Ishikawa (cell line): ENCODE results near the gene RPL22.

ENCODE experiments used
- CEBPB ChIP-seq: IDR thresholded peaks from 2 replicates; pipeline ENCODE4 v1.6.1; 2012
- CREB1 ChIP-seq: IDR thresholded peaks from 2 replicates; pipeline ENCODE4 v1.6.1; 2012; ENCODE audit warnings: low read depth
- EGR1 ChIP-seq: IDR thresholded peaks from 2 replicates; pipeline ENCODE4 v1.6.1; 2012
- EP300 ChIP-seq: IDR thresholded peaks from 2 replicates; pipeline ENCODE4 v1.6.1; 2012; ENCODE audit warnings: borderline replicate concordance
- FOXM1 ChIP-seq: IDR thresholded peaks from 2 replicates; pipeline ENCODE4 v1.6.1; 2012; ENCODE audit warnings: low read depth, borderline replicate concordance
- MAX ChIP-seq: IDR thresholded peaks from 2 replicates; pipeline ENCODE4 v1.6.1; 2012
- NFIC ChIP-seq: IDR thresholded peaks from 2 replicates; pipeline ENCODE4 v1.6.1; 2012
- RAD21 ChIP-seq: IDR thresholded peaks from 2 replicates; pipeline ENCODE4 v1.6.1; 2012; ENCODE audit warnings: low read depth
- TAF1 ChIP-seq: IDR thresholded peaks from 2 replicates; pipeline ENCODE4 v1.6.1; 2012; ENCODE audit warnings: low read depth, mild to moderate bottlenecking
- TCF12 ChIP-seq: IDR thresholded peaks from 2 replicates; pipeline ENCODE4 v1.6.1; 2012; ENCODE audit warnings: low read depth
- TEAD4 ChIP-seq: IDR thresholded peaks from 2 replicates; pipeline ENCODE4 v1.6.1; 2012
- USF1 ChIP-seq: IDR thresholded peaks from 2 replicates; pipeline ENCODE4 v1.6.1; 2012
- YY1 ChIP-seq: IDR thresholded peaks from 2 replicates; pipeline ENCODE4 v1.6.1; 2012; ENCODE audit warnings: low read depth
- ZBTB7A ChIP-seq: IDR thresholded peaks from 2 replicates; pipeline ENCODE4 v1.6.1; 2012; ENCODE audit warnings: low read depth
- TF ChIP-seq, protein P1 (sequence below): IDR thresholded peaks from 2 replicates; pipeline ENCODE4 v1.6.1; 2012; ENCODE audit warnings: low read depth, mild to moderate bottlenecking

RPL22 gene

DNA sequence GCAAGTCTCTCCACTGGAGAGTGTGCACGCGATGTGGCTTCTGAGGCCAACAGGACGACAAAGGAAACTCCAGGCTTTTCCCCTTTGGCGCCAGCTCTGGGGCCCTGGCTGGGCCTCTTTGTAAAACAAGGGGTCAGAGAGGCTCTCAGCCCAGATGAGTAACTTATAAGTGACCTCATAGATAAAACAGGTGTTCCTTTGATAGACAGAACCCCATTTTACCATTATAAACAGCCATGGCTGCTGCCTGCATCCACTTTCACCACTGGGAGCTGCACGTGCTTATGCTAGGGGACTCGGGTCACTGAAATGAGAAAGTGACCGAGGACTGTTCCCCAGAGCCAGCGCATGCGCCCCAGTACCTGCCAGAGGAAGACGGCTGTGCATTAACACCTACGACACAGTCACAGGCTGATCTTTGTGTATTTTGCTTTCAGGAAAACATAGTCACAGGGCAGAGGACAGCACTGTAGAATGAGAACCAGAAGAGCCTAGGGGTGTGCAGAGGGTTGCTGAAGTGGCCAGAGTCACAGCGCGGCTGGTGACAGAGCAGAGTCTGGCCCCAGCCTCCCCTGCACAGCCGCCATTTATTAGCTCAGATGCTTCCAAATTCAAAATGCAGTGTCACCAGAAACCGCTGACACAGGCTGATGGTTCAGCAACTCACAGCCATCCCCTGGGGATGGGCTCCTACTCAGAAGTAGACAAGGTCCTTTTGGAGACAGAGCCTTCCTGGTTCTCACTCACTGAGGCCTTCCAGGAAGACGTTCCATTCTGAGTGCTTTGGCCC lies 19.2 kb upstream of the RPL22 start:
- no peak for TF ChIP-seq YY1

DNA sequence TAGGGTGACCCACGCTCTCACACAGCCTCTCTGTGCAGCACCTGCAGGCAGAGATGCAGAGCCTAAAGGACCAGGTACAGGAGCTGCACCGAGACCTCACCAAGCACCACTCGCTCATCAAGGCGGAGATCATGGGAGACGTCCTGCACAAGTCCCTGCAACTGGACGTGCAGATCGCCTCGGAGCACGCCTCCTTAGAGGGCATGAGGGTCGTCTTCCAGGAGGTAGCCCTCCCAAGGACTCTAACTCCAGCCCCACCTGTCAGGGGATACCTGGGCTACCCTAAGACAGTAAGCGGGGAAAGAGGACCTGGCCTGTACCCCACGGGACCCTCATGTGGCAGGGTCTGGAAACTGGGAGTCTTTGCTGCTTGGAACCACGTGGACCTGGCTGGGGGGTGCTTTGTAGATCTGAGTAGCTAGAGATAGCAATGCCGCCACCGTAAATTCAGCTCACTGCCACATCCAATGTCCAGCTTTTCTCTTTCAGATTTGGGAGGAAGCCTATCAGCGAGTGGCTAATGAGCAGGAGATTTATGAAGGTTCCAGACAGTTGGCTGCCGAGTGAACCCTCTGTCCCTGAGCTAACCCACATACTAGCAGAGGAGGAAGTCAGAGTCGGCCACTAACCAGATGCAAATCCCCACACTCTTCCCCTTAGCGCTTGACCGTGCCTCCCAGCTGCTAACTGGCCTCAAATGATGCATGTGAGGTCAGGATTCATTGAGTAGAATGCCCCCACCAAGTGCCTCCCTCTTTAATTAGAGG lies 13.0 kb upstream of the RPL22 start:
- TF ChIP-seq YY1 (no peak), USF1 (no peak)

- TF ChIP-seq, protein P1, sequence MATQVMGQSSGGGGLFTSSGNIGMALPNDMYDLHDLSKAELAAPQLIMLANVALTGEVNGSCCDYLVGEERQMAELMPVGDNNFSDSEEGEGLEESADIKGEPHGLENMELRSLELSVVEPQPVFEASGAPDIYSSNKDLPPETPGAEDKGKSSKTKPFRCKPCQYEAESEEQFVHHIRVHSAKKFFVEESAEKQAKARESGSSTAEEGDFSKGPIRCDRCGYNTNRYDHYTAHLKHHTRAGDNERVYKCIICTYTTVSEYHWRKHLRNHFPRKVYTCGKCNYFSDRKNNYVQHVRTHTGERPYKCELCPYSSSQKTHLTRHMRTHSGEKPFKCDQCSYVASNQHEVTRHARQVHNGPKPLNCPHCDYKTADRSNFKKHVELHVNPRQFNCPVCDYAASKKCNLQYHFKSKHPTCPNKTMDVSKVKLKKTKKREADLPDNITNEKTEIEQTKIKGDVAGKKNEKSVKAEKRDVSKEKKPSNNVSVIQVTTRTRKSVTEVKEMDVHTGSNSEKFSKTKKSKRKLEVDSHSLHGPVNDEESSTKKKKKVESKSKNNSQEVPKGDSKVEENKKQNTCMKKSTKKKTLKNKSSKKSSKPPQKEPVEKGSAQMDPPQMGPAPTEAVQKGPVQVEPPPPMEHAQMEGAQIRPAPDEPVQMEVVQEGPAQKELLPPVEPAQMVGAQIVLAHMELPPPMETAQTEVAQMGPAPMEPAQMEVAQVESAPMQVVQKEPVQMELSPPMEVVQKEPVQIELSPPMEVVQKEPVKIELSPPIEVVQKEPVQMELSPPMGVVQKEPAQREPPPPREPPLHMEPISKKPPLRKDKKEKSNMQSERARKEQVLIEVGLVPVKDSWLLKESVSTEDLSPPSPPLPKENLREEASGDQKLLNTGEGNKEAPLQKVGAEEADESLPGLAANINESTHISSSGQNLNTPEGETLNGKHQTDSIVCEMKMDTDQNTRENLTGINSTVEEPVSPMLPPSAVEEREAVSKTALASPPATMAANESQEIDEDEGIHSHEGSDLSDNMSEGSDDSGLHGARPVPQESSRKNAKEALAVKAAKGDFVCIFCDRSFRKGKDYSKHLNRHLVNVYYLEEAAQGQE = no peak
- TF ChIP-seq CREB1 (no peak), TCF12 (no peak), EP300 (no peak), MAX (no peak), YY1 (no peak), ZBTB7A (no peak), FOXM1 (no peak), EGR1 (no peak), CEBPB (no peak), TAF1 (no peak), TEAD4 (no peak), NFIC (no peak)
Measured at GRCh38 chr1:6211731-6212130, 12.3 kb upstream of the RPL22 start.

DNA sequence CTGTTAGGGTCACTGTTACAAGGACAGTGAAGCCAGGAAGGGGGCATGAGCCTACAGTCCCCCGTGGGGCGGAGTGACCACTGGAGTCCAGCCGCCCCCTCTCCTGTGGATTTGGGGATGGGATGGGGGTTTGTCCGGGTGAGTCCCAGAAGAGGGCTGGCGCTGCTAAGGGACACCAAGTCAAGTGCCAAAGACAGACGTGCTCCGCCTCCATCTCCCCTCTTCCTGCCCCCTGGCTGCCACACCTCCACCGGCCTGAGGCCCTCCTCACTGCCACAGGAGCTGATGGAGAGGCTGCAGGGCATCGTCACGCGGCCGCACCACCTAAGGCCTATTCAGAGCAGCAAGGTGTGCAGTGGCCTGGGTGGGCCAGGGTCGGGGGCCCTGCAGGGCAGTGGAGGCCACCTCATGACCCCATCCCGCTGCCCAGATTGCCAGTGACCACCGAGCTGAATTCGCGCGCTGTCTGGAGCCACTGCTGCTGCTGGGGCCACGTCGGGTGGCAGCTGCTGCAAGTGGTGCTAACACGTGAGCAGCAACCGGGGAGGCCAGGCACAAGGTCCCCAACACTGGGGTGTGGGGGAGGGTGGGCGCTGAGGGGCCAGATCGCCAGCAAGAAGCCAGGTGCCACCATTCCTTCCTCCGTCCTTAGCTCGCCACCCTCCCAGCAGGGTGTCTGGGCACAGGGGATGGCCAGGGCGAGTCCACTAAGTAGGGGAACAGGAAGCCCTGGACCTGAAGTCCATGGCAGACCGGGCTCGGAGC lies 11.4 kb upstream of the RPL22 start:
- TF ChIP-seq TCF12 = no peak
- TF ChIP-seq CREB1 = no peak
- no peak for TF ChIP-seq TAF1
- no peak for TF ChIP-seq YY1

DNA sequence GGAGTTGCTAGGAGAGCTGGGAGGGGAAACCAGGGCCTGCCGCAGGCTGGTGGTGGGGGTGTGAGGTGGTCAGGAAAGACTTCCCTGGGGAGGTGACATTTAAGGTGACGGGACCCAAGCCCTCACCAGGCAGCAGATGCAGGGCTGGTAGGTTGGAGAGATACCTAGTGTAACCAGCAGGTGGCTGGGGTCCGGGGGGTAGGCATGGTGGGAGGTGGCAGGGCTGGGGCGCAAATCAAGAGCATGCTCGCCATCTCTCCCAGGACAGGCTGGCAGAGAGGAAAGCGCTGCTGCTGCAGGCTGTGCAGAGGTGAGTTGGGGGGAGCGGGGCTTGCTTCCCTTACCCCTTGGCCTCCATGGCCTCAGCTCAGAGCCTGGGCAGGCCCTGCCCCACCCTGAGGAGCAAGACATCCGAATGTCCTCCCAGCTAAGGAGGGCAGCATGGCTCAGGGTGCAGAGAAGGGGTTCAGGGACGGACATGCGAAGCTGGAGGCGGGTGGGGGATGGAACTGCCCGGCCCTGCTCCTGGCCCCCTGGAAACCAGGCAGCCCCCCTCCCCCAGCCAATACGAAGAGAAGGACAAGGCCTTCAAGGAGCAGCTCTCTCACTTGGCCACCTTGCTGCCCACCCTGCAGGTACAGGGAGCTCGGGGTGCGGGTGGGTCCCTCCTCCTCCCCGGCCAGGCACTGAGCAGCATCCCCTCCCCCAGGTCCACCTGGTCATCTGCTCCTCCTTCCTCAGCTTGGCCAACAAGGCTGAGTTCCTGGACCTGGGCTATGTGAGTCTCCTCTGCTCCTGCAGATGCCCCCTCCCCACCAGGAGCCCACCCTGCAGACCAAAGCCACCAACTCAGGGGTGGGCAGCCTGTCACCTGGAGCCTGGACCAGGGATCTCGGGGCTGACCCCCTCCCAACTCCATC lies 10.5 kb upstream of the RPL22 start:
- TF ChIP-seq NFIC = no peak
- no peak for TF ChIP-seq USF1
- TF ChIP-seq MAX = no peak
- no peak for TF ChIP-seq YY1
- no peak for TF ChIP-seq EGR1
- no peak for TF ChIP-seq TEAD4
- no peak for TF ChIP-seq RAD21
- no peak for TF ChIP-seq TCF12
- no peak for TF ChIP-seq CEBPB
- TF ChIP-seq TAF1 = no peak
- TF ChIP-seq CREB1 = no peak
- no peak for TF ChIP-seq ZBTB7A
- TF ChIP-seq FOXM1 = no peak
- TF ChIP-seq EP300 = no peak
- TF ChIP-seq, protein P1 = no peak
